WTC11 (cell line): ENCODE measurements around the gene HK2. TPM values are rescaled to one million over a fixed set of nuclear protein-coding genes. Genes with fewer than 3 reads are reported as not detected.

ENCODE experiments used
- ATAC-seq: fragments of 200-7000 bp; cut with Tn5 transposase; 2 replicates; pipeline ENCODE4 v1.10.0; 2021; ENCODE audit warnings: mild to moderate bottlenecking, moderate library complexity
- CTCF ChIA-PET: fragments of 300-600 bp; sonication (Branson Sonifier 250); formaldehyde crosslinking; loops from one replicate; lab custom pipeline; 2021; ENCODE audit warnings: antibody characterized with exemption; lab: Charles Lee
- POLR2A ChIA-PET: fragments of 350-600 bp; sonication (Branson Sonifier 250); formaldehyde crosslinking; loops from one replicate; lab custom pipeline; 2021; ENCODE audit warnings: antibody characterized with exemption; lab: Charles Lee
- DNase-seq: peaks from one replicate; pipeline ENCODE4 v3.0.0; 2021; ENCODE audit warnings: low spot score
- H3K27ac Mint-ChIP-seq: 2 replicates; pipeline ENCODE4 v1.8.0; 2021; ENCODE audit warnings: mixed read lengths
- H3K27me3 Mint-ChIP-seq: 2 replicates; pipeline ENCODE4 v1.8.0; 2021; ENCODE audit warnings: low read depth, mild to moderate bottlenecking, moderate library complexity, mixed read lengths
- H3K36me3 Mint-ChIP-seq: 2 replicates; pipeline ENCODE4 v1.8.0; 2021; ENCODE audit warnings: mixed read lengths
- H3K4me1 Mint-ChIP-seq: 2 replicates; pipeline ENCODE4 v1.8.0; 2022; ENCODE audit warnings: mixed read lengths
- H3K4me3 Mint-ChIP-seq: 2 replicates; pipeline ENCODE4 v1.8.0; 2021; ENCODE audit warnings: mild to moderate bottlenecking, moderate library complexity, mixed read lengths
- H3K9me3 Mint-ChIP-seq: 2 replicates; pipeline ENCODE4 v1.8.0; 2021; ENCODE audit warnings: mixed read lengths
- AFF4 ChIP-seq: sonication (generic); formaldehyde crosslinking; IDR thresholded peaks from 2 replicates; pipeline ENCODE4 v1.8.1; 2023; ENCODE audit warnings: mild to moderate bottlenecking, missing genetic modification reagents, borderline replicate concordance
- KAT7 ChIP-seq: sonication (generic); formaldehyde crosslinking; IDR thresholded peaks from 2 replicates; pipeline ENCODE4 v1.8.1; 2023; ENCODE audit warnings: missing genetic modification reagents, mild to moderate bottlenecking, borderline replicate concordance
- MYBL2 ChIP-seq: sonication (generic); formaldehyde crosslinking; IDR thresholded peaks from 2 replicates; pipeline ENCODE4 v1.8.1; 2023; ENCODE audit warnings: mild to moderate bottlenecking, moderate library complexity, missing genetic modification reagents
- OVOL2 ChIP-seq: fragments of 250-450 bp; sonication (Bioruptor Pico); IDR thresholded peaks from 2 replicates; pipeline ENCODE4 v1.9.0; 2021; ENCODE audit warnings: mild to moderate bottlenecking, borderline replicate concordance
- PRRX2 ChIP-seq: fragments of 250-450 bp; sonication (Bioruptor Pico); IDR thresholded peaks from 2 replicates; pipeline ENCODE4 v1.8.0; 2021; ENCODE audit warnings: mild to moderate bottlenecking
- TEAD1 ChIP-seq: sonication (generic); formaldehyde crosslinking; IDR thresholded peaks from 2 replicates; pipeline ENCODE4 v1.8.0; 2022; ENCODE audit warnings: mild to moderate bottlenecking, missing genetic modification reagents
- ZNF317 ChIP-seq: sonication (generic); formaldehyde crosslinking; IDR thresholded peaks from 2 replicates; pipeline ENCODE4 v1.8.1; 2023; ENCODE audit warnings: low read depth, mild to moderate bottlenecking, moderate library complexity, missing genetic modification reagents, borderline replicate concordance
- ZNF425 ChIP-seq: fragments of 250-450 bp; sonication (Bioruptor Pico); conservative IDR thresholded peaks from 2 replicates; pipeline ENCODE4 v1.9.0; 2021; ENCODE audit warnings: mild to moderate bottlenecking
- total RNA-seq: library from RNA; stranded (reverse); gene quantifications from 3 replicates; pipeline ENCODE4 v1.2.3, GENCODE V29; 2021
- TF ChIP-seq, protein P1 (sequence below): fragments of 250-450 bp; sonication (Bioruptor Pico); IDR thresholded peaks from 2 replicates; pipeline ENCODE4 v1.9.0; 2021; ENCODE audit warnings: mild to moderate bottlenecking, borderline replicate concordance
- TF ChIP-seq, protein P2 (sequence below): fragments of 250-450 bp; sonication (Bioruptor Pico); IDR thresholded peaks from 2 replicates; pipeline ENCODE4 v1.8.0; 2021; ENCODE audit warnings: mild to moderate bottlenecking
- TF ChIP-seq, protein P3 (sequence below): sonication (generic); formaldehyde crosslinking; IDR thresholded peaks from 2 replicates; pipeline ENCODE4 v1.8.0; 2022; ENCODE audit warnings: mild to moderate bottlenecking, missing genetic modification reagents
- TF ChIP-seq, protein P4 (sequence below): fragments of 200-600 bp; IDR thresholded peaks from 2 replicates; pipeline ENCODE4 v1.8.0; 2022; ENCODE audit warnings: antibody characterized with exemption
- TF ChIP-seq, protein P5 (sequence below): fragments of 250-450 bp; sonication (Bioruptor Pico); IDR thresholded peaks from 2 replicates; pipeline ENCODE4 v1.9.0; 2021; ENCODE audit warnings: mild to moderate bottlenecking
- TF ChIP-seq, protein P6 (sequence below): sonication (generic); formaldehyde crosslinking; IDR thresholded peaks from 2 replicates; pipeline ENCODE4 v1.8.1; 2022; ENCODE audit warnings: low read depth, missing genetic modification reagents, borderline replicate concordance

The HK2 gene
- total RNA-seq, 1 experiment from 2014 or later = 61.6 TPM

- TF ChIP-seq, protein P1, sequence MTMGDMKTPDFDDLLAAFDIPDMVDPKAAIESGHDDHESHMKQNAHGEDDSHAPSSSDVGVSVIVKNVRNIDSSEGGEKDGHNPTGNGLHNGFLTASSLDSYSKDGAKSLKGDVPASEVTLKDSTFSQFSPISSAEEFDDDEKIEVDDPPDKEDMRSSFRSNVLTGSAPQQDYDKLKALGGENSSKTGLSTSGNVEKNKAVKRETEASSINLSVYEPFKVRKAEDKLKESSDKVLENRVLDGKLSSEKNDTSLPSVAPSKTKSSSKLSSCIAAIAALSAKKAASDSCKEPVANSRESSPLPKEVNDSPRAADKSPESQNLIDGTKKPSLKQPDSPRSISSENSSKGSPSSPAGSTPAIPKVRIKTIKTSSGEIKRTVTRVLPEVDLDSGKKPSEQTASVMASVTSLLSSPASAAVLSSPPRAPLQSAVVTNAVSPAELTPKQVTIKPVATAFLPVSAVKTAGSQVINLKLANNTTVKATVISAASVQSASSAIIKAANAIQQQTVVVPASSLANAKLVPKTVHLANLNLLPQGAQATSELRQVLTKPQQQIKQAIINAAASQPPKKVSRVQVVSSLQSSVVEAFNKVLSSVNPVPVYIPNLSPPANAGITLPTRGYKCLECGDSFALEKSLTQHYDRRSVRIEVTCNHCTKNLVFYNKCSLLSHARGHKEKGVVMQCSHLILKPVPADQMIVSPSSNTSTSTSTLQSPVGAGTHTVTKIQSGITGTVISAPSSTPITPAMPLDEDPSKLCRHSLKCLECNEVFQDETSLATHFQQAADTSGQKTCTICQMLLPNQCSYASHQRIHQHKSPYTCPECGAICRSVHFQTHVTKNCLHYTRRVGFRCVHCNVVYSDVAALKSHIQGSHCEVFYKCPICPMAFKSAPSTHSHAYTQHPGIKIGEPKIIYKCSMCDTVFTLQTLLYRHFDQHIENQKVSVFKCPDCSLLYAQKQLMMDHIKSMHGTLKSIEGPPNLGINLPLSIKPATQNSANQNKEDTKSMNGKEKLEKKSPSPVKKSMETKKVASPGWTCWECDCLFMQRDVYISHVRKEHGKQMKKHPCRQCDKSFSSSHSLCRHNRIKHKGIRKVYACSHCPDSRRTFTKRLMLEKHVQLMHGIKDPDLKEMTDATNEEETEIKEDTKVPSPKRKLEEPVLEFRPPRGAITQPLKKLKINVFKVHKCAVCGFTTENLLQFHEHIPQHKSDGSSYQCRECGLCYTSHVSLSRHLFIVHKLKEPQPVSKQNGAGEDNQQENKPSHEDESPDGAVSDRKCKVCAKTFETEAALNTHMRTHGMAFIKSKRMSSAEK = no peak
- TF ChIP-seq, protein P2, sequence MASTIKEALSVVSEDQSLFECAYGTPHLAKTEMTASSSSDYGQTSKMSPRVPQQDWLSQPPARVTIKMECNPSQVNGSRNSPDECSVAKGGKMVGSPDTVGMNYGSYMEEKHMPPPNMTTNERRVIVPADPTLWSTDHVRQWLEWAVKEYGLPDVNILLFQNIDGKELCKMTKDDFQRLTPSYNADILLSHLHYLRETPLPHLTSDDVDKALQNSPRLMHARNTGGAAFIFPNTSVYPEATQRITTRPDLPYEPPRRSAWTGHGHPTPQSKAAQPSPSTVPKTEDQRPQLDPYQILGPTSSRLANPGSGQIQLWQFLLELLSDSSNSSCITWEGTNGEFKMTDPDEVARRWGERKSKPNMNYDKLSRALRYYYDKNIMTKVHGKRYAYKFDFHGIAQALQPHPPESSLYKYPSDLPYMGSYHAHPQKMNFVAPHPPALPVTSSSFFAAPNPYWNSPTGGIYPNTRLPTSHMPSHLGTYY (CRISPR knock-in tag) = no peak
- no peak for TF ChIP-seq TEAD1 (CRISPR knock-in tag)
- TF ChIP-seq ZNF425 = no peak
- no peak for TF ChIP-seq MYBL2
- TF ChIP-seq, protein P3, sequence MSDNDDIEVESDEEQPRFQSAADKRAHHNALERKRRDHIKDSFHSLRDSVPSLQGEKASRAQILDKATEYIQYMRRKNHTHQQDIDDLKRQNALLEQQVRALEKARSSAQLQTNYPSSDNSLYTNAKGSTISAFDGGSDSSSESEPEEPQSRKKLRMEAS (CRISPR knock-in tag) = no peak
- TF ChIP-seq, protein P4, sequence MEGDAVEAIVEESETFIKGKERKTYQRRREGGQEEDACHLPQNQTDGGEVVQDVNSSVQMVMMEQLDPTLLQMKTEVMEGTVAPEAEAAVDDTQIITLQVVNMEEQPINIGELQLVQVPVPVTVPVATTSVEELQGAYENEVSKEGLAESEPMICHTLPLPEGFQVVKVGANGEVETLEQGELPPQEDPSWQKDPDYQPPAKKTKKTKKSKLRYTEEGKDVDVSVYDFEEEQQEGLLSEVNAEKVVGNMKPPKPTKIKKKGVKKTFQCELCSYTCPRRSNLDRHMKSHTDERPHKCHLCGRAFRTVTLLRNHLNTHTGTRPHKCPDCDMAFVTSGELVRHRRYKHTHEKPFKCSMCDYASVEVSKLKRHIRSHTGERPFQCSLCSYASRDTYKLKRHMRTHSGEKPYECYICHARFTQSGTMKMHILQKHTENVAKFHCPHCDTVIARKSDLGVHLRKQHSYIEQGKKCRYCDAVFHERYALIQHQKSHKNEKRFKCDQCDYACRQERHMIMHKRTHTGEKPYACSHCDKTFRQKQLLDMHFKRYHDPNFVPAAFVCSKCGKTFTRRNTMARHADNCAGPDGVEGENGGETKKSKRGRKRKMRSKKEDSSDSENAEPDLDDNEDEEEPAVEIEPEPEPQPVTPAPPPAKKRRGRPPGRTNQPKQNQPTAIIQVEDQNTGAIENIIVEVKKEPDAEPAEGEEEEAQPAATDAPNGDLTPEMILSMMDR = no peak
- TF ChIP-seq AFF4 (CRISPR knock-in tag) = no peak
Measured at GRCh38 chr2:74880054-74880728, 46.3 kb downstream of the HK2 start (continued).

DNA sequence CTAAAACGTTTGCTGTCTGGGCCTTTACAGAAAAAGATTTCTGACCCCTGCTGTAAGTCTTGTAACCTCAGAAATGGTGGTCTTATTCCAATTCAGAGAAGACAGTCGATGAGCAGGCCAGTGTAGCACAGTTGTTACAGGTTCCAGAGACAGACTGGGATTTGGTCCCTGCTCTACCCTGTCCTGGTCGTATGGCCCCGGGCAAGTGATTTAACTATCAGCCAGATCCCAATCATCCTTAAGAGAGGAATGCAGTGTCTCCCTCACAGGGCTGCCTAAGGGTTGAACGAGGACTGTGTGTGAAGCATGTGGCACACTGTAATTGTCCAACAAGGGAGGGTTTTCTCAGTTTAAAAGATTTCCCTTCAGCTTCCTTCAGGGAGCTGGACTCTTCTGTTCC, 47.2 kb downstream of the HK2 start:
- POLR2A ChIA-PET = no interaction called here
- no peak overlapping the region for H3K4me3 Mint-ChIP-seq
- H3K36me3 Mint-ChIP-seq = peaks cover 96% of the 10 kb centered on the region
- no peak overlapping the region for H3K27ac Mint-ChIP-seq
- no peaks in the 10 kb centered on the region for H3K4me1 Mint-ChIP-seq
- no peak for DNase-seq
- H3K9me3 Mint-ChIP-seq = no peaks in the 10 kb centered on the region
- no peak for ATAC-seq
- H3K27me3 Mint-ChIP-seq = no peaks in the 10 kb centered on the region
- CTCF ChIA-PET = no interaction called here
- TF ChIP-seq ZNF317 (CRISPR knock-in tag) = no peak
- TF ChIP-seq PRRX2 (CRISPR knock-in tag) = no peak
- TF ChIP-seq, protein P5, sequence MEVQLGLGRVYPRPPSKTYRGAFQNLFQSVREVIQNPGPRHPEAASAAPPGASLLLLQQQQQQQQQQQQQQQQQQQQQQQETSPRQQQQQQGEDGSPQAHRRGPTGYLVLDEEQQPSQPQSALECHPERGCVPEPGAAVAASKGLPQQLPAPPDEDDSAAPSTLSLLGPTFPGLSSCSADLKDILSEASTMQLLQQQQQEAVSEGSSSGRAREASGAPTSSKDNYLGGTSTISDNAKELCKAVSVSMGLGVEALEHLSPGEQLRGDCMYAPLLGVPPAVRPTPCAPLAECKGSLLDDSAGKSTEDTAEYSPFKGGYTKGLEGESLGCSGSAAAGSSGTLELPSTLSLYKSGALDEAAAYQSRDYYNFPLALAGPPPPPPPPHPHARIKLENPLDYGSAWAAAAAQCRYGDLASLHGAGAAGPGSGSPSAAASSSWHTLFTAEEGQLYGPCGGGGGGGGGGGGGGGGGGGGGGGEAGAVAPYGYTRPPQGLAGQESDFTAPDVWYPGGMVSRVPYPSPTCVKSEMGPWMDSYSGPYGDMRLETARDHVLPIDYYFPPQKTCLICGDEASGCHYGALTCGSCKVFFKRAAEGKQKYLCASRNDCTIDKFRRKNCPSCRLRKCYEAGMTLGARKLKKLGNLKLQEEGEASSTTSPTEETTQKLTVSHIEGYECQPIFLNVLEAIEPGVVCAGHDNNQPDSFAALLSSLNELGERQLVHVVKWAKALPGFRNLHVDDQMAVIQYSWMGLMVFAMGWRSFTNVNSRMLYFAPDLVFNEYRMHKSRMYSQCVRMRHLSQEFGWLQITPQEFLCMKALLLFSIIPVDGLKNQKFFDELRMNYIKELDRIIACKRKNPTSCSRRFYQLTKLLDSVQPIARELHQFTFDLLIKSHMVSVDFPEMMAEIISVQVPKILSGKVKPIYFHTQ (CRISPR knock-in tag) = no peak
- TF ChIP-seq, protein P6, sequence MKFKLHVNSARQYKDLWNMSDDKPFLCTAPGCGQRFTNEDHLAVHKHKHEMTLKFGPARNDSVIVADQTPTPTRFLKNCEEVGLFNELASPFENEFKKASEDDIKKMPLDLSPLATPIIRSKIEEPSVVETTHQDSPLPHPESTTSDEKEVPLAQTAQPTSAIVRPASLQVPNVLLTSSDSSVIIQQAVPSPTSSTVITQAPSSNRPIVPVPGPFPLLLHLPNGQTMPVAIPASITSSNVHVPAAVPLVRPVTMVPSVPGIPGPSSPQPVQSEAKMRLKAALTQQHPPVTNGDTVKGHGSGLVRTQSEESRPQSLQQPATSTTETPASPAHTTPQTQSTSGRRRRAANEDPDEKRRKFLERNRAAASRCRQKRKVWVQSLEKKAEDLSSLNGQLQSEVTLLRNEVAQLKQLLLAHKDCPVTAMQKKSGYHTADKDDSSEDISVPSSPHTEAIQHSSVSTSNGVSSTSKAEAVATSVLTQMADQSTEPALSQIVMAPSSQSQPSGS (CRISPR knock-in tag) = no peak
- TF ChIP-seq OVOL2 = no peak
- TF ChIP-seq KAT7 = no peak
